HG02610 (cell line): ENCODE measurements around the gene SOX8.

ENCODE experiments used
- ATAC-seq: cut with Tn5 transposase; IDR thresholded peaks from one replicate; pipeline ENCODE4 v1.9.1; 2021; ENCODE audit warnings: mild to moderate bottlenecking, moderate library complexity; ENCODE audit not compliant: unreplicated experiment

SOX8 gene

GRCh38 chr16:986411-986810 is 4.8 kb downstream of the SOX8 start:
- ATAC-seq, result no peak

GRCh38 chr16:986925-987582 is 5.5 kb downstream of the SOX8 start:
- no peak for ATAC-seq

GRCh38 chr16:987906-988305 is 6.3 kb downstream of the SOX8 start:
- ATAC-seq, result no peak

DNA sequence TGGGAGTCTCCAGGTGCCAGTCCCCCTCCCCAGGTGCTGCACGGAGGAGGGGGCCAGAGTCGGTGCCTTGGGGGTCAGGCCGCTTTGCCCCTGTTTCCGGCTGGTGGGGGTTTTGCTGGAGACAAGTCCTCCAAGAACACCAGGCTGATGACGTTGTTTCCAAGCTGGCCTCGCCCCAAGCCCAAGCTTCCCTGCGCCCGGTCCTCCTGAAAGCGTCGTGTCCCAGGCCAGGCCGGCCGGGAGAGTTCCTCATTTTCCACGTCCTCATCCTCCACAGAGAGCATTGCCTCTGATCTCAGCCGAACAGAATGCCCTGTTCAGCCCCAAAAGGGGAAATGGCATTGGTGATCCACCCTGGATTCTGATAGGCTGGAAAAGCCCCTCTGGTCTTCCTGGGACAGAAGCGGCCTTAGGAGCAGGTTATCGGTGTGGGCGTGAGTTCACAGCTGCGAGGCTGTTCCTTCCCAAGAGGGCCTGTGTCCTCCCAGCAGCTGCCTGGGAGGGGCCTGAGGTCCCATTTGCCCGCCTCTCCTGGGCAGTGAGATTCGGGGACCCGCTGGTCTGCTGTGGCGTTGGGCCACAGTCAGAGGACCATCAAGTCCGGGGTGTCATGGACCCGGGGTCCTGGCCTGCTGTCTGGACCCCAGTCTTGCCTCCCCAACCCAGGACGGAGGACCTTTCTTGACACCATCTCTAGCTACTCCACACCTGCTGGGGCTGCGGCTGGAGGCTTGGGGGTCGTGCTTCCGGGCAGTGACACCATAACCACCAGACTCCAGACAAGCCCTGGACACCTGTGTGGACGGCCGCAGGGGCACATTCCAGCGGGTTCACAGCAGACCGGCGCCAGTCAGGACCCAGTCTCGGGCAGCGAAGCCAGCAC is 7.1 kb downstream of the SOX8 start:
- no peak for ATAC-seq

- no peak for ATAC-seq
These were observed 7.8 kb downstream of the SOX8 start for GRCh38 chr16:989354-989814.

DNA sequence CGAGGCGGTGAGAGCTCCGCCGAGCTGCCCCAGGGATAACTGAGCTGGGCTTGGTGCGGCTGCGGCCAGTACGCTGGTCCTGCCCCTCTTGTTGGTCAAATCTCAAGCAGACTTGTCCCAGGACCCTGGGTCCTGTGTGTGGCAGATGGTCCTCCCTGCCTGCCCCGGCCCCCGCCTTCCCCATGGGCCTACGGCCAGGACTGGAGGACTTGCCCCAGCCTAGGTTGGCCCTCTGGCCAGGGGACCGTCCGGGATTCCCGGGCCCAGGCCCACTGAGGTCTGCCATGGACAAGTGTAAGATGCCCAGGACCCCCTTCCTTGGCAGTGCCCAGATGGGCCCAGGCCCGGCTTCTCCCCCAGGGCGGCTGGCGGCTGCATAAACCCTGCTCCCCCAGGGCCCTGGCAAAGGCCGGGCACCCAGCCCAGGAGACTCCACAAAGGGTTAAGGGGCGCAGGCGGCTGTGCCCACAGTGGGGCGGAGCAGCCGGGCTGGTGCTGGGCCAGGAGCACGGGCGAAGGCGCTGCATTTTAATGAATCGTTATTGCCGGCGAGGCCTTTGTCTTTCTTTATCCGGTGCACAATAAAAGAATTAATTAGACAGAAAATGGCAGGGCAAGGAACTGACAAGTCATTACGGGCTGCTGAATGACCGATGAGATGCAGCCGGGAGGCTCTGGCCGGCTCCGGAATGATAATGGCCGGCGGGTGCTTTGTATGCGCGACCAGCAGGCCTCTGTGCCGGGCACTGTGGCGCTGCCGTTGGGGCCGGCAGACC is 9.1 kb downstream of the SOX8 start:
- ATAC-seq, result no peak

GRCh38 chr16:991345-991744 is 9.8 kb downstream of the SOX8 start:
- no peak for ATAC-seq

DNA sequence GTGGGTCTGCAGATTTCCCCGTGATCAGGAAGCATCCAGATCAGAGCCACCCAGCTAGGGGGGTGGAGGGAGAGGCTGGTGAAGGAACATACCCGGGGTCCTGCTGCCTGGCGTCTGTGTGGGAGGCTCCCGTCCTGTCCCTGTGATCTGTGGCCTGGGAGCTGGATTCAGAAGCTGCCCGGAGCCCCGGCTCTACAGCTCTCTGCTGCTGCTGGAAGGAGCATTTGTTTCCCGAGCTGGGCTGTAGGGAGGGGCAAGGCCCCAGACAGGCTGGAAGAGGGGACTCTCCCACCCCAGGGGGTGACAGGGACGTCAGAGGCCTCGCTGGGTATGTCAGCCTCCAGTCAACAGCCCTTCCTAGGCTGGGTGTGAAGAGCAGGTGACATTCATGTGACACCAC is 10.2 kb downstream of the SOX8 start:
- no peak for ATAC-seq

GRCh38 chr16:993731-994130 is 12.2 kb downstream of the SOX8 start:
- ATAC-seq, result no peak

GRCh38 chr16:995087-995486 is 13.5 kb downstream of the SOX8 start:
- ATAC-seq, result no peak

- ATAC-seq, result no peak
These were observed 14.2 kb downstream of the SOX8 start for GRCh38 chr16:995783-996182.

DNA sequence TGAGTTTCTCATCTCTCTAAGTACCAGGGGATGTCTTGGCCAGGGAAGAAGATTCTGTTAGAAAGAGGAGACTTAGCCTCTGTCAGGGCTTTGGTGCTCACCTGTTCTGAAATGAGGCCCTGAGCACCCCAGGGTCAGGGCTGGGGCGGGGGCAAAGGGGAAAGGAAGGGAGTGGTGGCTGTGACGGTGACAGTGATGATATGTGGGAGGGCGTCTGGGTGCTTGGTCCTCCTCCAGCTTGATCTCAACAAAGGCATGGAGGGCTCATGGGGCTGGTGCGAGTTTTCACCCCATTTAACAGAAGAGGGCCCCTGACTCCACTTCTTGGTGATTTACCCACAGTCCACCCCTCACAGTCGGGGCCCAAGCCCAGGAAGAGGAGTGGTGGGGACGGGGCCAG is 15.1 kb downstream of the SOX8 start:
- no peak for ATAC-seq

GRCh38 chr16:997440-998051 is 16.0 kb downstream of the SOX8 start:
- no peak for ATAC-seq

DNA sequence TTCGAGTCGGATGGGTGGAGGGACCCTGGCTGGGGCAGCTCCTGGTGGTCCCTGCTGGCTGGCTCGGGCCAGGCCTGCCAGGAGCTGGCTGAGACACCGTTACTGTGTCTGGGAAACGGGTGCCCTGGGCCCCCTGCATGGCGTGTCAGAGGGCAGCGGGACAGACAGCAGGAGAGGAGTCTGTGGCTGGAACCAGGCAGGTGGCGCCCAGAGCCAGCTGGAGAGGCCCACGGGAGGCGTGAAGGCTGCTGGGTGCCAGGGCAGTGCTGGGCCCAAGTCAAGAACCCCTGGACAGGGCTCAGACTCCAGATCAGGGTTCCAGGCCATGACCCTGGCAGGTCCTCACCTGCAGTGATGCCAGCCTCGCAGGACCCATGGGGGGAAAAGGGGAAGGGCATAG is 16.6 kb downstream of the SOX8 start:
- ATAC-seq, result no peak

GRCh38 chr16:998615-999014 is 17.0 kb downstream of the SOX8 start:
- no peak for ATAC-seq

DNA sequence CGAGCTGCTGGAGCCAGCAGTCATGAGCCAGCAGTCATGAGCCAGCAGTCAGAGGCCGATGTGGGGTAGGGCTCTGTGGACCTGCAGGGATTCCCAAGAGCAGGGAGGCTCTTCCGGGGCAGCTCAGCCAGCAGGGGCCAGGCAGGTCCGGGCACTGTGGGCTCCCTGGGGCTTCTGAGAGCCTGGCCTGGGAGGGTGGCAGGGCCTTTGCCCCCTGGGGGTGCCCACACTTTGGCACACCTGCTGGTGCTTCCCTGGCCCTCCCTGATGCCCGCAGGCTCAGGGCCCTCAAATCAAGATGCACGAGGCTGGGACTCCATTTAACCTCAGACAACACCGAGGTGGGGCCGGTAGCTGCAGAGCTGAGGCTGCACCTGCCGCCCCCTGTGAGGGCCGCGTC is 18.1 kb downstream of the SOX8 start:
- ATAC-seq, result no peak

DNA sequence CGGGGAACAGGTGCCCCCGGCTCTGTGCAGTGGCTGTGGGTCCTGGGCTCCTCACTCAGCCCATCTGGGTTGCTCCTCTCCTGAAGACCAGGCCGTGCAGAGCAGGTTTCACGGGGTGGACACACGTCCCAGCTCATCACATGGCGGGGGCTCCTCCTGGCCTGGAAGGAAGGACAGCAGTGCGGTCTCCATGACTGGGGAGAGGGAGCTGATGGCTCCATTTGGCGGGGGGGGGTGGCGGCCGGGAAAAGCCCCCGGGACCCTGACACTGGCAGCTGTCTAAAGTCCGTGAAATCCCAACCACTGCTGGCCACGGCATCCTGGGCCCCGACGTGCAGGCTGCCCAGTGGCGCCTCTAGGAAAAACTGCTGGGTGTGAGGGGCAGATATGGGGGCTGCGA is 19.0 kb downstream of the SOX8 start:
- ATAC-seq, result no peak

- no peak for ATAC-seq
These were observed 19.5 kb downstream of the SOX8 start for GRCh38 chr16:1001096-1001495.

DNA sequence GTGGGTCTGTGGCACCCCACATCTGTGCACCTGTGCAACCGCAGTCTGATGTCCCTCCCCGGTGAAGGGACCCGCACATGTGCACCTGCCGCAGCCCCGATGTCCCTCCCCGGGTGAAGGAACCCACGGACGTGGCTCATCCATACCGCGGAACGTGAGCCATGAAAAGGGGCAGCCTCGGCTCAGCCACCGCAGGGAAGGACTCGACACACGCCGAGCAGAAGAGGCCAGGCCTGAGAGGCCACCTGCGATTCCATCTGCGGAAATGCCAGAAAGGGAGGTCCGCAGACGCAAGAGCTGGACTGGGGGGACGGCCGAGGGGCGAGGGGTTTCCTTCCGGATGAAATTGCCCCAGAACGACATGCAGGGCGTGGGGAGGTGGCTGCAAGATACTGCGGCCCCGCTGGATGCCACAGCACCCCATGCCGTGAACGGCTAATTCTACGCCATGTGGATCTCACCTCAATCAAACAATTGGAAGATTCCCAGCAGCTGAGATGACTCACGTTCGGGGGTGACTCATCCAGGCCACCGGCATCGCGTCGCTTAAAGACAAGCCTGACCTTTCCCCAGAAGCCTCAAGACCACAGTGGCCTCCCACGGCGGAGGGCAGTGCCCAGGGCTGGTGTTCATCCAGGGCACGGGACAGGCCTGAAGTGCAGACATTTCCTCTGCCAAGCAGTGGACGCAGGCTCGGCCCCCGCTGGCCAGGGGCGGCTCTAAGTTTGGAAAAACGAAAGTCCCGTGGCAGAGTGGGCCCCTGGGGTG is 21.0 kb downstream of the SOX8 start:
- no peak for ATAC-seq
